GM12878 (cell line): Measurements from ENCODE around the gene CTDSP1.

Experiments used
- ASH2L ChIP-seq: fragments of 300-600, 200-600 bp; sonication (generic); IDR thresholded peaks from 2 replicates; pipeline ENCODE4 v1.6.1; 2017; ENCODE audit warnings: low read depth, mild to moderate bottlenecking, borderline replicate concordance
- BMI1 ChIP-seq: fragments of 450-650 bp; IDR thresholded peaks from 2 replicates; pipeline ENCODE4 v1.6.1; 2016; ENCODE audit warnings: mild to moderate bottlenecking, moderate library complexity, borderline replicate concordance
- CREM ChIP-seq: IDR thresholded peaks from 2 replicates; pipeline ENCODE4 v1.6.1; 2014; ENCODE audit warnings: antibody characterized with exemption, low read depth
- IRF3 ChIP-seq: fragments of 450-650 bp; IDR thresholded peaks from 2 replicates; pipeline ENCODE4 v1.6.1; 2014; ENCODE audit warnings: mild to moderate bottlenecking
- NRF1 ChIP-seq: conservative IDR thresholded peaks from 2 replicates; pipeline ENCODE4 v1.6.1; 2011; ENCODE audit warnings: mild to moderate bottlenecking, low read depth, low read length, improper control_type of control experiment
- POLR2A ChIP-seq: IDR thresholded peaks from 2 replicates; pipeline ENCODE4 v1.6.1; 2011; ENCODE audit warnings: low read depth, mild to moderate bottlenecking, low read length
- RUNX3 ChIP-seq: IDR thresholded peaks from 2 replicates; pipeline ENCODE4 v1.6.1; 2012; ENCODE audit warnings: low read length, inconsistent platforms
- SMAD1 ChIP-seq: fragments of 450-650 bp; IDR thresholded peaks from 2 replicates; pipeline ENCODE4 v1.6.1; 2018; ENCODE audit warnings: mild to moderate bottlenecking, low read depth; ENCODE audit not compliant: partially characterized antibody
- TCF3 ChIP-seq: IDR thresholded peaks from 2 replicates; pipeline ENCODE4 v1.6.1; 2012; ENCODE audit warnings: low read depth, mild to moderate bottlenecking, low read length, borderline replicate concordance; ENCODE audit not compliant: insufficient read depth
- TCF7 ChIP-seq: IDR thresholded peaks from 2 replicates; pipeline ENCODE4 v1.6.1; 2014; ENCODE audit warnings: antibody characterized with exemption, borderline replicate concordance
- ZNF207 ChIP-seq: fragments of 450-650 bp; IDR thresholded peaks from 2 replicates; pipeline ENCODE4 v1.6.1; 2014; ENCODE audit warnings: antibody characterized with exemption, mild to moderate bottlenecking, borderline replicate concordance
- TF ChIP-seq, protein P1 (sequence below), 3 experiments: IDR thresholded peaks in 2 of 3; conservative IDR thresholded peaks in 1 of 3; 2 replicates each; pipeline ENCODE4 v1.5.1; 2011; ENCODE audit warnings: low read depth in 3 of 3, low read length in 3 of 3, mild to moderate bottlenecking in 3 of 3, control low read depth in 2 of 3, moderate library complexity in 2 of 3, inconsistent platforms in 1 of 3, mixed read lengths in 1 of 3; ENCODE audit not compliant: control insufficient read depth in 2 of 3, insufficient read depth in 1 of 3; ENCODE audit errors: extremely low read depth in 1 of 3
- TF ChIP-seq, protein P2 (sequence below): IDR thresholded peaks from 2 replicates; pipeline ENCODE4 v1.6.1; 2012; ENCODE audit warnings: mild to moderate bottlenecking, low read depth, low read length
- TF ChIP-seq, protein P3 (sequence below): fragments of 450-650 bp; IDR thresholded peaks from 2 replicates; pipeline ENCODE4 v1.6.1; 2018; ENCODE audit warnings: mild to moderate bottlenecking, low read depth, moderate library complexity; ENCODE audit not compliant: partially characterized antibody

- TF ChIP-seq, protein P1, sequence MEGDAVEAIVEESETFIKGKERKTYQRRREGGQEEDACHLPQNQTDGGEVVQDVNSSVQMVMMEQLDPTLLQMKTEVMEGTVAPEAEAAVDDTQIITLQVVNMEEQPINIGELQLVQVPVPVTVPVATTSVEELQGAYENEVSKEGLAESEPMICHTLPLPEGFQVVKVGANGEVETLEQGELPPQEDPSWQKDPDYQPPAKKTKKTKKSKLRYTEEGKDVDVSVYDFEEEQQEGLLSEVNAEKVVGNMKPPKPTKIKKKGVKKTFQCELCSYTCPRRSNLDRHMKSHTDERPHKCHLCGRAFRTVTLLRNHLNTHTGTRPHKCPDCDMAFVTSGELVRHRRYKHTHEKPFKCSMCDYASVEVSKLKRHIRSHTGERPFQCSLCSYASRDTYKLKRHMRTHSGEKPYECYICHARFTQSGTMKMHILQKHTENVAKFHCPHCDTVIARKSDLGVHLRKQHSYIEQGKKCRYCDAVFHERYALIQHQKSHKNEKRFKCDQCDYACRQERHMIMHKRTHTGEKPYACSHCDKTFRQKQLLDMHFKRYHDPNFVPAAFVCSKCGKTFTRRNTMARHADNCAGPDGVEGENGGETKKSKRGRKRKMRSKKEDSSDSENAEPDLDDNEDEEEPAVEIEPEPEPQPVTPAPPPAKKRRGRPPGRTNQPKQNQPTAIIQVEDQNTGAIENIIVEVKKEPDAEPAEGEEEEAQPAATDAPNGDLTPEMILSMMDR (IDR thresholded peaks at IDR 0.05 in 2 of 3, conservative IDR thresholded peaks at IDR 0.05 in 1 of 3; ENCODE audit: control insufficient read depth in 2 of 3, extremely low read depth in 1 of 3, insufficient read depth in 1 of 3, low read depth in 3 of 3, low read length in 3 of 3) = no peak
- TF ChIP-seq POLR2A (peak; percentile 58; the same call in 1 of the 2 replicates), RUNX3 (peak; percentile 65), ASH2L (no peak), NRF1 (no peak), IRF3 (no peak), ZNF207 (no peak), BMI1 (no peak), CREM (no peak), TCF3 (no peak), TCF7 (no peak), SMAD1 (no peak)
- TF ChIP-seq, protein P2, sequence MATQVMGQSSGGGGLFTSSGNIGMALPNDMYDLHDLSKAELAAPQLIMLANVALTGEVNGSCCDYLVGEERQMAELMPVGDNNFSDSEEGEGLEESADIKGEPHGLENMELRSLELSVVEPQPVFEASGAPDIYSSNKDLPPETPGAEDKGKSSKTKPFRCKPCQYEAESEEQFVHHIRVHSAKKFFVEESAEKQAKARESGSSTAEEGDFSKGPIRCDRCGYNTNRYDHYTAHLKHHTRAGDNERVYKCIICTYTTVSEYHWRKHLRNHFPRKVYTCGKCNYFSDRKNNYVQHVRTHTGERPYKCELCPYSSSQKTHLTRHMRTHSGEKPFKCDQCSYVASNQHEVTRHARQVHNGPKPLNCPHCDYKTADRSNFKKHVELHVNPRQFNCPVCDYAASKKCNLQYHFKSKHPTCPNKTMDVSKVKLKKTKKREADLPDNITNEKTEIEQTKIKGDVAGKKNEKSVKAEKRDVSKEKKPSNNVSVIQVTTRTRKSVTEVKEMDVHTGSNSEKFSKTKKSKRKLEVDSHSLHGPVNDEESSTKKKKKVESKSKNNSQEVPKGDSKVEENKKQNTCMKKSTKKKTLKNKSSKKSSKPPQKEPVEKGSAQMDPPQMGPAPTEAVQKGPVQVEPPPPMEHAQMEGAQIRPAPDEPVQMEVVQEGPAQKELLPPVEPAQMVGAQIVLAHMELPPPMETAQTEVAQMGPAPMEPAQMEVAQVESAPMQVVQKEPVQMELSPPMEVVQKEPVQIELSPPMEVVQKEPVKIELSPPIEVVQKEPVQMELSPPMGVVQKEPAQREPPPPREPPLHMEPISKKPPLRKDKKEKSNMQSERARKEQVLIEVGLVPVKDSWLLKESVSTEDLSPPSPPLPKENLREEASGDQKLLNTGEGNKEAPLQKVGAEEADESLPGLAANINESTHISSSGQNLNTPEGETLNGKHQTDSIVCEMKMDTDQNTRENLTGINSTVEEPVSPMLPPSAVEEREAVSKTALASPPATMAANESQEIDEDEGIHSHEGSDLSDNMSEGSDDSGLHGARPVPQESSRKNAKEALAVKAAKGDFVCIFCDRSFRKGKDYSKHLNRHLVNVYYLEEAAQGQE = no peak
- TF ChIP-seq, protein P3, sequence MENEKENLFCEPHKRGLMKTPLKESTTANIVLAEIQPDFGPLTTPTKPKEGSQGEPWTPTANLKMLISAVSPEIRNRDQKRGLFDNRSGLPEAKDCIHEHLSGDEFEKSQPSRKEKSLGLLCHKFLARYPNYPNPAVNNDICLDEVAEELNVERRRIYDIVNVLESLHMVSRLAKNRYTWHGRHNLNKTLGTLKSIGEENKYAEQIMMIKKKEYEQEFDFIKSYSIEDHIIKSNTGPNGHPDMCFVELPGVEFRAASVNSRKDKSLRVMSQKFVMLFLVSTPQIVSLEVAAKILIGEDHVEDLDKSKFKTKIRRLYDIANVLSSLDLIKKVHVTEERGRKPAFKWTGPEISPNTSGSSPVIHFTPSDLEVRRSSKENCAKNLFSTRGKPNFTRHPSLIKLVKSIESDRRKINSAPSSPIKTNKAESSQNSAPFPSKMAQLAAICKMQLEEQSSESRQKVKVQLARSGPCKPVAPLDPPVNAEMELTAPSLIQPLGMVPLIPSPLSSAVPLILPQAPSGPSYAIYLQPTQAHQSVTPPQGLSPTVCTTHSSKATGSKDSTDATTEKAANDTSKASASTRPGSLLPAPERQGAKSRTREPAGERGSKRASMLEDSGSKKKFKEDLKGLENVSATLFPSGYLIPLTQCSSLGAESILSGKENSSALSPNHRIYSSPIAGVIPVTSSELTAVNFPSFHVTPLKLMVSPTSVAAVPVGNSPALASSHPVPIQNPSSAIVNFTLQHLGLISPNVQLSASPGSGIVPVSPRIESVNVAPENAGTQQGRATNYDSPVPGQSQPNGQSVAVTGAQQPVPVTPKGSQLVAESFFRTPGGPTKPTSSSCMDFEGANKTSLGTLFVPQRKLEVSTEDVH = no peak
Measured at GRCh38 chr2:218406949-218407618, 7.4 kb downstream of the CTDSP1 start.
